Body of pancreas (tissue), 4 donors: Measurements from ENCODE around the gene TENM3. TPM values are rescaled to one million over a fixed set of nuclear protein-coding genes. Genes with fewer than 3 reads are reported as not detected.

ENCODE experiments used
- ATAC-seq: fragments of 150-250 bp; one replicate; pipeline ENCODE4 v1.9.1; 2016
- DNase-seq, 4 donors: peaks; one replicate each; pipeline ENCODE4 v3.0.0-alpha.2; 2019
- H3K27ac ChIP-seq, 4 donors: fragments of 200-600 bp; sonication (generic); 1 replicate in 3 of 4; 2 replicates in 1 of 4; pipeline versions ENCODE4 v1.5.1 to v1.6.1; 2016 to 2019; ENCODE audit warnings: mild to moderate bottlenecking in 1 of 4, mixed read lengths in 1 of 4, moderate library complexity in 1 of 4
- H3K27me3 ChIP-seq, 2 donors: fragments of 200-600 bp; sonication (generic); one replicate each; pipeline ENCODE4 v1.6.0; 2016; ENCODE audit warnings: mild to moderate bottlenecking in 1 of 2
- H3K36me3 ChIP-seq, 2 donors: fragments of 200-600 bp; sonication (generic); replicated peaks in 1 of 2; 2 replicates each; pipeline ENCODE4 v1.5.1; 2016; ENCODE audit warnings: low read depth in 2 of 2; ENCODE audit not compliant: insufficient read depth in 1 of 2
- H3K4me1 ChIP-seq: fragments of 200-600 bp; sonication (generic); one replicate; pipeline ENCODE4 v1.6.0; 2016
- H3K4me3 ChIP-seq, 2 donors: fragments of 200-600 bp; sonication (generic); 1 replicate in 1 of 2; 2 replicates in 1 of 2; pipeline ENCODE4 v1.5.1; 2016 to 2019
- H3K9me3 ChIP-seq, 3 donors: fragments of 200-600 bp; sonication (generic); 1 replicate in 2 of 3; 2 replicates in 1 of 3; pipeline ENCODE4 v1.5.1; 2016
- CTCF ChIP-seq, 7 experiments: fragments of 450-650 bp in 4 of 7; fragments of 200-600 bp in 3 of 7; sonication (generic) in 3 of 7; IDR thresholded peaks; one replicate each; pipeline ENCODE4 v1.5.1; 2016 to 2019; ENCODE audit warnings: antibody characterized with exemption in 7 of 7
- POLR2A ChIP-seq, 3 donors: fragments of 450-650 bp; IDR thresholded peaks; one replicate each; pipeline ENCODE4 v1.6.1; 2016; ENCODE audit warnings: antibody characterized with exemption in 3 of 3, mild to moderate bottlenecking in 2 of 3
- whole genome bisulfite sequencing, 2 donors: methylation state at CpG; one replicate each; pipeline ENCODE4 v1.1.5; 2017; 5-methylcytosine and 5-hydroxymethylcytosine counted together
- intact Hi-C: fragments of 100-400 bp; cut with DNase I; formaldehyde crosslinking; loops from one replicate; pipeline ENCODE4 v1.15.1; 2023
- total RNA-seq, 2 donors: library from RNA; depleted of rRNA; stranded (reverse); fragments of >200 nt; gene quantifications; one replicate each; pipeline ENCODE4 v1.1.0, GENCODE V29; 2016

The TENM3 gene
- total RNA-seq, 2 donors from 2014 or later: 2.3 to 9.6 TPM

- DNase-seq (no peak), ATAC-seq (no peak)
- no peak overlapping the region for H3K27ac ChIP-seq
- no peaks in the 10 kb centered on the region for H3K36me3 ChIP-seq
- 60 to 74% methylated on average over 2 of the region's 2 CpGs for WGBS, 2 donors
- H3K9me3 ChIP-seq: no peaks in the 10 kb centered on the region
- intact Hi-C loops: no loop called here
- TF ChIP-seq CTCF (IDR thresholded peaks at IDR 0.05): no peak
- no peak for TF ChIP-seq POLR2A (IDR thresholded peaks at IDR 0.05)
- no peaks in the 10 kb centered on the region for H3K4me1 ChIP-seq
- H3K27me3 ChIP-seq: no peaks in the 10 kb centered on the region
- H3K4me3 ChIP-seq: no peak overlapping the region
These were observed 505.7 kb downstream of the TENM3 start for GRCh38 chr4:182748949-182749348.

- H3K27me3 ChIP-seq: no peaks in the 10 kb centered on the region
- WGBS, 2 donors: 63 to 67% methylated on average over 1 of the region's 1 CpG
- ATAC-seq (no peak), DNase-seq (no peak)
- H3K4me1 ChIP-seq: no peaks in the 10 kb centered on the region
- no peak overlapping the region for H3K27ac ChIP-seq
- intact Hi-C loops: no loop called here
- no peaks in the 10 kb centered on the region for H3K36me3 ChIP-seq
- no peaks in the 10 kb centered on the region for H3K9me3 ChIP-seq
- H3K4me3 ChIP-seq: no peak overlapping the region
- no peak for TF ChIP-seq POLR2A (IDR thresholded peaks at IDR 0.05)
- no peak for TF ChIP-seq CTCF (IDR thresholded peaks at IDR 0.05)
These were observed 506.5 kb downstream of the TENM3 start for GRCh38 chr4:182749667-182750167.

- no peak overlapping the region for H3K27ac ChIP-seq
- no peaks in the 10 kb centered on the region for H3K27me3 ChIP-seq
- H3K36me3 ChIP-seq: no peaks in the 10 kb centered on the region
- intact Hi-C loops: no loop called here
- H3K9me3 ChIP-seq: no peaks in the 10 kb centered on the region
- no peak overlapping the region for H3K4me3 ChIP-seq
- no peak for ATAC-seq
- TF ChIP-seq CTCF (IDR thresholded peaks at IDR 0.05) (no peak), POLR2A (IDR thresholded peaks at IDR 0.05) (no peak)
- no peaks in the 10 kb centered on the region for H3K4me1 ChIP-seq
- no peak for DNase-seq
- 91 to 94% methylated on average over 2 of the region's 2 CpGs for WGBS, 2 donors
These were observed 509.1 kb downstream of the TENM3 start for GRCh38 chr4:182752158-182752910.

GRCh38 chr4:182754895-182755294 lies 511.7 kb downstream of the TENM3 start:
- Histone ChIP-seq H3K27ac (no peak overlapping the region), H3K9me3 (no peaks in the 10 kb centered on the region), H3K27me3 (no peaks in the 10 kb centered on the region), H3K36me3 (no peaks in the 10 kb centered on the region), H3K4me3 (no peak overlapping the region), H3K4me1 (no peaks in the 10 kb centered on the region)
- no peak for DNase-seq
- TF ChIP-seq CTCF (IDR thresholded peaks at IDR 0.05) (no peak), POLR2A (IDR thresholded peaks at IDR 0.05) (no peak)
- WGBS, 2 donors: 73 to 81% methylated on average over 5 of the region's 5 CpGs
- intact Hi-C loops: no loop called here
- ATAC-seq: no peak
